HCT116 (cell line): ENCODE measurements around the gene PTPN23. TPM values are rescaled to one million over a fixed set of nuclear protein-coding genes. Genes with fewer than 3 reads are reported as not detected.

ENCODE experiments used
- ATAC-seq: fragments of 200-7000 bp; cut with Tn5 transposase; 2 replicates; pipeline ENCODE4 v1.9.1; 2020; ENCODE audit warnings: mild to moderate bottlenecking, moderate library complexity
- BruUV-seq: library from RNA; stranded (reverse); fragments of 400-500 nt; replicated peaks from 2 replicates; lab custom pipeline; 2021; lab: Mats Ljungman, UMichigan
- CTCF ChIA-PET: fragments of 300-600 bp; sonication (Branson Sonifier 250); formaldehyde crosslinking; loops from one replicate; lab custom pipeline; 2021; ENCODE audit warnings: antibody characterized with exemption; lab: Charles Lee
- POLR2A ChIA-PET: fragments of 300-600, 350-600 bp; sonication (Branson Sonifier 250); formaldehyde crosslinking; loops from one replicate; lab custom pipeline; 2021; ENCODE audit warnings: antibody characterized with exemption; lab: Charles Lee
- RAD21 ChIA-PET, 2 experiments: fragments of 300-600 bp; sonication (Branson Sonifier 250); formaldehyde crosslinking; loops; one replicate each; lab custom pipeline; 2023; ENCODE audit warnings: low total read pairs in 2 of 2; ENCODE audit not compliant: uncharacterized antibody in 2 of 2, unreplicated experiment in 2 of 2, low non-redundant PET in 1 of 2; lab: Charles Lee
- DNase-seq: peaks from one replicate; pipeline ENCODE4 v3.0.0-alpha.2; 2010; ENCODE audit warnings: low read depth, low spot score
- H2AFZ ChIP-seq: fragments of 200-600 bp; shearing (Covaris generic), sonication (generic); 2 replicates; pipeline ENCODE4 v1.6.1; 2017; ENCODE audit warnings: low read depth, mixed run types, mixed read lengths, antibody characterized with exemption, low read length; ENCODE audit not compliant: poor library complexity, severe bottlenecking
- H3K27ac ChIP-seq: 2 replicates; pipeline ENCODE4 v1.5.1; 2012; ENCODE audit warnings: low read depth, low read length
- H3K27me3 ChIP-seq: fragments of 200-600 bp; sonication (generic); 2 replicates; pipeline ENCODE4 v1.6.1; 2016; ENCODE audit warnings: mixed run types, low read length, mixed read lengths; ENCODE audit not compliant: insufficient read depth
- H3K36me3 ChIP-seq, 2 experiments: fragments of 200-500 bp in 1 of 2; fragments of 200-600 bp in 1 of 2; sonication (Bioruptor generic) in 1 of 2; sonication (generic) in 1 of 2; 2 replicates each; pipeline versions ENCODE4 v1.5.1 to v1.6.1; 2014 to 2016; ENCODE audit warnings: low read length in 2 of 2, inconsistent platforms in 1 of 2, mixed read lengths in 1 of 2, mixed run types in 1 of 2; ENCODE audit not compliant: insufficient read depth in 2 of 2, control insufficient read depth in 1 of 2
- H3K4me1 ChIP-seq, 2 experiments: fragments of 200-600 bp in 1 of 2; sonication (generic) in 1 of 2; 2 replicates each; pipeline versions ENCODE4 v1.5.1 to v1.6.1; 2012 to 2017; ENCODE audit warnings: low read length in 2 of 2, inconsistent platforms in 1 of 2, mild to moderate bottlenecking in 1 of 2, mixed read lengths in 1 of 2, mixed run types in 1 of 2, moderate library complexity in 1 of 2; ENCODE audit not compliant: insufficient read depth in 2 of 2, control insufficient read depth in 1 of 2
- H3K4me2 ChIP-seq: fragments of 200-600 bp; sonication (generic); 2 replicates; pipeline ENCODE4 v1.6.1; 2017; ENCODE audit warnings: mixed run types, low read length, mixed read lengths
- H3K4me3 ChIP-seq, 2 experiments: fragments of 200-600 bp in 1 of 2; sonication (generic) in 1 of 2; replicated peaks in 1 of 2; 2 replicates each; pipeline ENCODE4 v1.5.1; 2011 to 2016; ENCODE audit warnings: low read length in 2 of 2, control low read depth in 1 of 2, low read depth in 1 of 2, mild to moderate bottlenecking in 1 of 2, mixed read lengths in 1 of 2, mixed run types in 1 of 2
- H3K79me2 ChIP-seq: fragments of 200-600 bp; sonication (generic); 2 replicates; pipeline ENCODE4 v1.6.1; 2017; ENCODE audit warnings: mild to moderate bottlenecking, mixed run types, low read length, moderate library complexity, mixed read lengths; ENCODE audit not compliant: insufficient read depth
- H3K9ac ChIP-seq: fragments of 200-600 bp; sonication (generic); 2 replicates; pipeline ENCODE4 v1.6.1; 2016; ENCODE audit warnings: low read length, mixed read lengths
- H3K9me2 ChIP-seq: fragments of 200-600 bp; sonication (generic), shearing (Covaris generic); 2 replicates; pipeline ENCODE4 v1.6.1; 2017; ENCODE audit warnings: mixed run types, mild to moderate bottlenecking, moderate library complexity; ENCODE audit not compliant: insufficient read depth
- H3K9me3 ChIP-seq, 2 experiments: fragments of 200-500 bp in 1 of 2; fragments of 200-600 bp in 1 of 2; sonication (Bioruptor generic) in 1 of 2; sonication (generic) in 1 of 2; 2 replicates each; pipeline ENCODE4 v1.6.1; 2014 to 2017; ENCODE audit warnings: low read length in 2 of 2, mixed read lengths in 2 of 2, inconsistent platforms in 1 of 2, low read depth in 1 of 2, mild to moderate bottlenecking in 1 of 2, mixed run types in 1 of 2, moderate library complexity in 1 of 2; ENCODE audit not compliant: control insufficient read depth in 1 of 2, insufficient read depth in 1 of 2
- H4K20me1 ChIP-seq: fragments of 200-600 bp; sonication (generic), shearing (Covaris generic); 2 replicates; pipeline ENCODE4 v1.6.1; 2017; ENCODE audit warnings: mixed run types, mild to moderate bottlenecking, moderate library complexity; ENCODE audit not compliant: insufficient read depth
- ATF3 ChIP-seq: IDR thresholded peaks from 2 replicates; pipeline ENCODE4 v1.6.1; 2012
- CBX3 ChIP-seq: IDR thresholded peaks from 2 replicates; pipeline ENCODE4 v1.6.1; 2012; ENCODE audit warnings: low read depth
- CEBPB ChIP-seq: IDR thresholded peaks from 2 replicates; pipeline ENCODE4 v1.6.1; 2012; ENCODE audit warnings: low read depth
- EGR1 ChIP-seq: IDR thresholded peaks from 2 replicates; pipeline ENCODE4 v1.6.1; 2012; ENCODE audit warnings: low read depth
- FOSL1 ChIP-seq: IDR thresholded peaks from 2 replicates; pipeline ENCODE4 v1.6.1; 2012; ENCODE audit warnings: low read depth
- JUND ChIP-seq: IDR thresholded peaks from 2 replicates; pipeline ENCODE4 v1.6.1; 2012
- MAX ChIP-seq: IDR thresholded peaks from 2 replicates; pipeline ENCODE4 v1.6.1; 2012
- POLR2A ChIP-seq: IDR thresholded peaks from 2 replicates; pipeline ENCODE4 v1.7.0; 2011; ENCODE audit warnings: borderline replicate concordance; ENCODE audit not compliant: insufficient read depth, insufficient read length; ENCODE audit errors: extremely low read depth
- POLR2AphosphoS5 ChIP-seq: IDR thresholded peaks from 2 replicates; pipeline ENCODE4 v1.6.1; 2011; ENCODE audit warnings: mild to moderate bottlenecking, low read depth, low read length, moderate library complexity
- RAD21 ChIP-seq: IDR thresholded peaks from 2 replicates; pipeline ENCODE4 v1.6.1; 2012; ENCODE audit warnings: low read depth, mild to moderate bottlenecking
- REST ChIP-seq: IDR thresholded peaks from 2 replicates; pipeline ENCODE4 v1.6.1; 2012; ENCODE audit warnings: low read depth
- SP1 ChIP-seq: IDR thresholded peaks from 2 replicates; pipeline ENCODE4 v1.6.1; 2012; ENCODE audit warnings: low read depth
- SRF ChIP-seq: IDR thresholded peaks from 2 replicates; pipeline ENCODE4 v1.6.1; 2012; ENCODE audit warnings: low read depth
- YY1 ChIP-seq: IDR thresholded peaks from 2 replicates; pipeline ENCODE4 v1.6.1; 2011; ENCODE audit warnings: low read length, low read depth, moderate library complexity, mild to moderate bottlenecking; ENCODE audit not compliant: insufficient replicate concordance; ENCODE audit errors: extremely low read depth
- ZFX ChIP-seq: fragments of 450-650 bp; IDR thresholded peaks from 2 replicates; pipeline ENCODE4 v1.6.1; 2017
- ZNF274 ChIP-seq: fragments of 200-500 bp; sonication (Bioruptor generic); IDR thresholded peaks from 2 replicates; pipeline ENCODE4 v1.6.1; 2014; ENCODE audit warnings: mild to moderate bottlenecking, low read depth, low read length, inconsistent platforms
- intact Hi-C: fragments of 100-400 bp; cut with micrococcal nuclease; formaldehyde crosslinking; loops from 2 replicates; pipeline ENCODE4 v1.10.0; 2022
- total RNA-seq: library from RNA; stranded (reverse); gene quantifications from one replicate; pipeline ENCODE4 v1.2.1, GENCODE V29; 2021; ENCODE audit not compliant: unreplicated experiment

PTPN23 gene
- total RNA-seq, 1 experiment from 2014 or later, result 56.5 TPM

- H3K36me3 ChIP-seq, result 0 out of 4 replicates have a peak, but pooled peaks cover 0 to 4% of the 10 kb centered on the region in 2 experiments
- TF ChIP-seq CEBPB, result no peak
- TF ChIP-seq ZNF274, result no peak
- TF ChIP-seq MAX, result no peak
- no peak for TF ChIP-seq ATF3
- no peak for TF ChIP-seq RAD21
- no peak for TF ChIP-seq SP1
- TF ChIP-seq JUND, result no peak
- no peak for TF ChIP-seq POLR2AphosphoS5
- no peak for TF ChIP-seq CBX3
- TF ChIP-seq SRF, result no peak
- no peak for TF ChIP-seq ZFX
- TF ChIP-seq, all 23 proteins: peak for 0
- H3K9ac ChIP-seq, result no peak overlapping the region
- POLR2A ChIA-PET, result no interaction called here
- H3K4me2 ChIP-seq, result no peak overlapping the region
- RAD21 ChIA-PET, result no interaction called here
- H3K9me3 ChIP-seq, result no peaks in the 10 kb centered on the region
- H3K9me2 ChIP-seq, result no peaks in the 10 kb centered on the region
- no peak overlapping the region for H3K27ac ChIP-seq
- H3K4me1 ChIP-seq, result no peaks in the 10 kb centered on the region
- DNase-seq (no peak), ATAC-seq (no peak)
- no peaks in the 10 kb centered on the region for H3K79me2 ChIP-seq
- no peaks in the 10 kb centered on the region for H4K20me1 ChIP-seq
- H2AFZ ChIP-seq, result no peak overlapping the region
- no TSS peak for BruUV-seq
- no peaks in the 10 kb centered on the region for H3K27me3 ChIP-seq
- no peak overlapping the region for H3K4me3 ChIP-seq
- intact Hi-C loops, result no loop called here
- CTCF ChIA-PET, result no interaction called here
These were observed 35.9 kb upstream of the PTPN23 start for GRCh38 chr3:47344971-47345370.

- H3K9ac ChIP-seq, result no peak overlapping the region
- ATAC-seq, result no peak
- ChIA-PET CTCF (interaction anchor here (0.8 kb wide), 1 partner anchor 23 kb away, joined by 3 read pairs; no protein-coding TSS in a partner anchor), POLR2A (no interaction called here), RAD21 (no interaction called here)
- no peak overlapping the region for H3K4me2 ChIP-seq
- H3K36me3 ChIP-seq, result 0 out of 4 replicates have a peak, but pooled peaks cover 0 to 4% of the 10 kb centered on the region in 2 experiments
- no peak for TF ChIP-seq EGR1
- no peak for TF ChIP-seq POLR2A
- TF ChIP-seq ZNF274, result no peak
- TF ChIP-seq YY1, result no peak
- no peak for TF ChIP-seq CEBPB
- TF ChIP-seq POLR2AphosphoS5, result no peak
- no peak for TF ChIP-seq SP1
- TF ChIP-seq FOSL1, result no peak
- TF ChIP-seq RAD21, result no peak
- no peak for TF ChIP-seq ZFX
- TF ChIP-seq JUND, result no peak
- TF ChIP-seq CBX3, result no peak
- TF ChIP-seq REST, result no peak
- intact Hi-C loops, result no loop called here
- H4K20me1 ChIP-seq, result no peaks in the 10 kb centered on the region
- BruUV-seq, result no TSS peak
- H3K4me3 ChIP-seq, result no peak overlapping the region
- H3K27ac ChIP-seq, result no peak overlapping the region
- no peaks in the 10 kb centered on the region for H3K4me1 ChIP-seq
- no peak for DNase-seq
- no peak overlapping the region for H2AFZ ChIP-seq
- no peaks in the 10 kb centered on the region for H3K9me2 ChIP-seq
- H3K9me3 ChIP-seq, result no peaks in the 10 kb centered on the region
- H3K27me3 ChIP-seq, result no peaks in the 10 kb centered on the region
- H3K79me2 ChIP-seq, result no peaks in the 10 kb centered on the region
These were observed 33.5 kb upstream of the PTPN23 start for GRCh38 chr3:47347217-47347801.
